Activated naive CD8-positive, alpha-beta T cell treated with anti-CD3 and anti-CD28 coated beads for 36 hours (primary cell): ENCODE measurements around the gene DRAM1. TPM values are rescaled to one million over a fixed set of nuclear protein-coding genes. Genes with fewer than 3 reads are reported as not detected.

Experiments
- DNase-seq: peaks from one replicate; pipeline ENCODE4 v3.0.0; 2021
- H3K27ac Mint-ChIP-seq: one replicate; pipeline ENCODE4 v1.8.0; 2022; ENCODE audit warnings: mild to moderate bottlenecking, moderate library complexity, mixed read lengths
- H3K27me3 Mint-ChIP-seq: one replicate; pipeline ENCODE4 v1.8.0; 2022; ENCODE audit warnings: mild to moderate bottlenecking, mixed read lengths
- H3K36me3 Mint-ChIP-seq: one replicate; pipeline ENCODE4 v1.8.0; 2021; ENCODE audit warnings: mild to moderate bottlenecking, mixed read lengths
- H3K4me1 Mint-ChIP-seq: one replicate; pipeline ENCODE4 v1.8.0; 2021; ENCODE audit warnings: mixed read lengths
- H3K4me3 Mint-ChIP-seq: one replicate; pipeline ENCODE4 v1.8.0; 2022; ENCODE audit warnings: mild to moderate bottlenecking, moderate library complexity, mixed read lengths
- H3K9me3 Mint-ChIP-seq: one replicate; pipeline ENCODE4 v1.8.0; 2022; ENCODE audit warnings: mixed read lengths
- total RNA-seq, 2 experiments: library from RNA; stranded (reverse); gene quantifications; one replicate each; pipeline ENCODE4 v1.2.3, GENCODE V29; 2021

DRAM1 gene
- total RNA-seq, 2 experiments from 2014 or later, result 5.2 to 6.7 TPM

- H3K9me3 Mint-ChIP-seq, result no peaks in the 10 kb centered on the region
- H3K27ac Mint-ChIP-seq, result no peak overlapping the region
- H3K27me3 Mint-ChIP-seq, result peaks cover 11% of the 10 kb centered on the region
- DNase-seq, result no peak
- H3K4me3 Mint-ChIP-seq, result no peak overlapping the region
- H3K4me1 Mint-ChIP-seq, result peaks cover 3% of the 10 kb centered on the region
- no peaks in the 10 kb centered on the region for H3K36me3 Mint-ChIP-seq
These were observed 58.7 kb downstream of the DRAM1 start for GRCh38 chr12:101935890-101936746.

- H3K36me3 Mint-ChIP-seq, result no peaks in the 10 kb centered on the region
These were observed 61.9 kb downstream of the DRAM1 start for GRCh38 chr12:101939306-101939705.

GRCh38 chr12:101939856-101940265 lies 62.5 kb downstream of the DRAM1 start:
- H3K4me3 Mint-ChIP-seq, result no peak overlapping the region
- no peak overlapping the region for H3K27ac Mint-ChIP-seq
- H3K27me3 Mint-ChIP-seq, result peaks cover 11% of the 10 kb centered on the region
- peak; percentile 26 for DNase-seq
- H3K36me3 Mint-ChIP-seq, result no peaks in the 10 kb centered on the region
- no peaks in the 10 kb centered on the region for H3K4me1 Mint-ChIP-seq
- H3K9me3 Mint-ChIP-seq, result no peaks in the 10 kb centered on the region

More at GRCh38 chr12:101939306-101939705, 61.9 kb downstream of the DRAM1 start:
- Mint-ChIP-seq H3K4me3 (no peak overlapping the region), H3K27me3 (peaks cover 11% of the 10 kb centered on the region), H3K27ac (no peak overlapping the region), H3K9me3 (no peaks in the 10 kb centered on the region), H3K4me1 (no peaks in the 10 kb centered on the region)
- no peak for DNase-seq

- Mint-ChIP-seq H3K36me3 (no peaks in the 10 kb centered on the region), H3K4me1 (no peaks in the 10 kb centered on the region), H3K9me3 (no peaks in the 10 kb centered on the region), H3K27ac (no peak overlapping the region), H3K4me3 (no peak overlapping the region), H3K27me3 (peaks cover 11% of the 10 kb centered on the region)
- DNase-seq, result no peak
These were observed 63.1 kb downstream of the DRAM1 start for GRCh38 chr12:101940400-101940950.

GRCh38 chr12:101941306-101942249 lies 64.2 kb downstream of the DRAM1 start:
- H3K27ac Mint-ChIP-seq, result no peak overlapping the region
- H3K27me3 Mint-ChIP-seq, result peaks cover 11% of the 10 kb centered on the region
- no peaks in the 10 kb centered on the region for H3K9me3 Mint-ChIP-seq
- peaks cover 8% of the 10 kb centered on the region for H3K4me1 Mint-ChIP-seq
- DNase-seq, result no peak
- no peak overlapping the region for H3K4me3 Mint-ChIP-seq
- H3K36me3 Mint-ChIP-seq, result no peaks in the 10 kb centered on the region

DNA sequence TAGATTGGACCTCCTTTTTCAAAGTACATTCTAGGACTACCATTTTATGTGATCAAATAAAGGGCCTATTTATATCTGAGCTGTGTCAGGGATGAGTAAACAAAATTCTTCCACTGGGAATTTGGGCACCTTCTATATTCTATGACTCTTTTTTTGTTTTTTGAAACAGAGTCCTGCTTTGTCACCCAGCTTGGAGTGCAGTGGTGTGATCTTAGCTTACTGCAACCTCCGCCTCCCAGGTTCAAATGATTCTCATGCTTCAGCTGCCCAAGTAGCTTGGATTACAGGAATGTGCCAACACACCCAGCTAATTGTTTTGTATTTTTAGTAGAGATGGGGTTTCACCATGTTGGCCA lies 64.8 kb downstream of the DRAM1 start:
- no peak for DNase-seq
- no peaks in the 10 kb centered on the region for H3K36me3 Mint-ChIP-seq
- H3K27ac Mint-ChIP-seq, result no peak overlapping the region
- no peaks in the 10 kb centered on the region for H3K9me3 Mint-ChIP-seq
- H3K4me3 Mint-ChIP-seq, result no peak overlapping the region
- peaks cover 11% of the 10 kb centered on the region for H3K27me3 Mint-ChIP-seq
- peaks cover 9% of the 10 kb centered on the region for H3K4me1 Mint-ChIP-seq

GRCh38 chr12:101945369-101946232 lies 68.2 kb downstream of the DRAM1 start:
- no peak for DNase-seq
- no peak overlapping the region for H3K4me3 Mint-ChIP-seq
- no peaks in the 10 kb centered on the region for H3K36me3 Mint-ChIP-seq
- peaks cover 3% of the 10 kb centered on the region for H3K27me3 Mint-ChIP-seq
- no peak overlapping the region for H3K27ac Mint-ChIP-seq
- peaks cover 9% of the 10 kb centered on the region for H3K4me1 Mint-ChIP-seq
- no peaks in the 10 kb centered on the region for H3K9me3 Mint-ChIP-seq

DNA sequence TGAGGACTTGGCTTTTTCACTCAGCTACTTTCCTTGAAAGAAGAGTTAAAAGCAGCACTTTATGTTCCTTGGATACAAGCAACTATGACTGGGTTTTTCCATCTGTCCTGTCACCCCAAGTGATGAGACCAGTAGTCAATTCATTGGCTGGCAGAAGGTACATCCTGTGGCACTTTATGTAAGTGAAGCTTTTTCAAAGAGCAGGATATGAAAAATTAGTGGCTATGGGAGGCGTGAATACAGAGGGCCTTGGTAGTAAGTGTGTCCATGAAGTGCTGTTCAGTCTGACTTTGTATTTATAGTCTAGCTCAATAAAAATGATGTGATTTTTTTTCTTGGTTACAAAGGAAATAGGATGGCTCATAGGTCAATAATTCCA lies 68.8 kb downstream of the DRAM1 start:
- DNase-seq, result no peak
- H3K4me3 Mint-ChIP-seq, result no peak overlapping the region
- no peaks in the 10 kb centered on the region for H3K27me3 Mint-ChIP-seq
- H3K4me1 Mint-ChIP-seq, result peaks cover 11% of the 10 kb centered on the region
- H3K27ac Mint-ChIP-seq, result no peak overlapping the region
- H3K36me3 Mint-ChIP-seq, result no peaks in the 10 kb centered on the region
- H3K9me3 Mint-ChIP-seq, result no peaks in the 10 kb centered on the region

- Mint-ChIP-seq H3K4me3 (no peak overlapping the region), H3K27me3 (no peaks in the 10 kb centered on the region), H3K27ac (no peak overlapping the region)
These were observed 69.9 kb downstream of the DRAM1 start for GRCh38 chr12:101947316-101947715.

GRCh38 chr12:101948365-101948764 lies 71.0 kb downstream of the DRAM1 start:
- Mint-ChIP-seq H3K36me3 (no peaks in the 10 kb centered on the region), H3K27ac (no peak overlapping the region), H3K27me3 (no peaks in the 10 kb centered on the region), H3K4me1 (peaks cover 11% of the 10 kb centered on the region), H3K9me3 (no peaks in the 10 kb centered on the region), H3K4me3 (no peak overlapping the region)
- DNase-seq, result no peak

More at GRCh38 chr12:101947316-101947715, 69.9 kb downstream of the DRAM1 start:
- Mint-ChIP-seq H3K36me3 (no peaks in the 10 kb centered on the region), H3K4me1 (peaks cover 11% of the 10 kb centered on the region), H3K9me3 (no peaks in the 10 kb centered on the region)
- DNase-seq, result no peak

DNA sequence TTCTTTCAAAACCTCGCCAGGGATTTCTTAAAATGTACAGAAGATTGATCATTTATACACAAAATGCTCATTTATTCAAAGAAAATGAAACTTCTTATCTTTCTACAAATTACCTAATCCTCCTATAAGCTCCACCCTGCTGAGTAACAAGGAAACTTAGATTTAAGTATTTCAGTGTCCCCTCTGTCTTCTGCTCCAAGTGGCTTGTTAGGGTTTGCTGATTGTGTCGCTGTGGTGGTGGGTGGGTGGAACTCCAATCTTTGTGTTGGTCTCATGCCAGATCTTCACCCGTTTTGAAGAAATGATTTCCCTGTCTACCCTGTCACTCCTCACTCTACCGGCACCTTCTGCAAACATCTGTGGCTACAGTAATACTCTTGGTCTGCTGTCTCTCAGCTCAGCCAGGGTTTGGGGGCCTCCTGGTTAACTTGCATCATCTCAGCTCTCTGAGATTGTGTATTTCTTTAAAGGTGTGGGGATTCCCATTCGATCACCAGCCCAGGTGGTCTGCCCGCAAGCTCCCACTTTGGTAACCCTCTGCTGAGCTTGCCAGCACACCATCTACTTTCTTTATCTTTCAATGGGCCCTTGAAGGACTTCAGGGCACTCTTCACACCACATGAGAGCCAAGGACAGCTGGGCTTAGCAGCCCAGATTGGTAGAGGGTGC lies 73.8 kb downstream of the DRAM1 start:
- no peak overlapping the region for H3K27ac Mint-ChIP-seq
- DNase-seq, result no peak

GRCh38 chr12:101954113-101954512 lies 76.7 kb downstream of the DRAM1 start:
- no peak for DNase-seq
- H3K27me3 Mint-ChIP-seq, result no peaks in the 10 kb centered on the region
- no peak overlapping the region for H3K27ac Mint-ChIP-seq
- no peaks in the 10 kb centered on the region for H3K36me3 Mint-ChIP-seq
- peaks cover 3% of the 10 kb centered on the region for H3K4me1 Mint-ChIP-seq
- no peaks in the 10 kb centered on the region for H3K9me3 Mint-ChIP-seq
- no peak overlapping the region for H3K4me3 Mint-ChIP-seq

More for the DNA sequence above, 73.8 kb downstream of the DRAM1 start:
- peaks cover 8% of the 10 kb centered on the region for H3K4me1 Mint-ChIP-seq
- no peaks in the 10 kb centered on the region for H3K36me3 Mint-ChIP-seq
- H3K9me3 Mint-ChIP-seq, result no peaks in the 10 kb centered on the region
- H3K27me3 Mint-ChIP-seq, result no peaks in the 10 kb centered on the region
- no peak overlapping the region for H3K4me3 Mint-ChIP-seq

GRCh38 chr12:101954676-101955075 lies 77.3 kb downstream of the DRAM1 start:
- H3K27me3 Mint-ChIP-seq, result no peaks in the 10 kb centered on the region
- peaks cover 1% of the 10 kb centered on the region for H3K36me3 Mint-ChIP-seq

More at GRCh38 chr12:101954676-101955075, 77.3 kb downstream of the DRAM1 start:
- Mint-ChIP-seq H3K4me1 (peaks cover 3% of the 10 kb centered on the region), H3K9me3 (peaks cover 3% of the 10 kb centered on the region), H3K4me3 (no peak overlapping the region), H3K27ac (no peak overlapping the region)
- DNase-seq, result no peak
